AG04450 (cell line): ENCODE data around the gene ISYNA1. TPM values are rescaled to one million over a fixed set of nuclear protein-coding genes. Genes with fewer than 3 reads are reported as not detected.
A peak's percentile ranks its signal among the peaks of the same experiment; 100 is the strongest.

ENCODE experiments used
- CTCF ChIA-PET: fragments of 300-600, 350-600 bp; formaldehyde crosslinking; extraction: SDS; loops from one replicate; lab custom pipeline; 2022; ENCODE audit warnings: antibody characterized with exemption, inconsistent platforms; lab: Charles Lee
- POLR2A ChIA-PET: fragments of 350-600 bp; formaldehyde crosslinking; extraction: SDS; loops from one replicate; lab custom pipeline; 2021; ENCODE audit warnings: antibody characterized with exemption, inconsistent platforms; lab: Yijun Ruan, JAX
- DNase-seq: peaks from one replicate; pipeline ENCODE4 v3.0.0-alpha.2; 2011; ENCODE audit warnings: low read depth, low spot score
- H3K27ac ChIP-seq: one replicate; pipeline ENCODE4 v1.5.1; 2012; ENCODE audit warnings: low read depth, low read length, control low read depth
- H3K27me3 ChIP-seq: one replicate; pipeline ENCODE4 v1.6.0; 2012; ENCODE audit warnings: low read length; ENCODE audit not compliant: control insufficient read depth, insufficient read depth
- H3K4me3 ChIP-seq: 2 replicates; pipeline ENCODE4 v1.5.1; 2011; ENCODE audit warnings: mild to moderate bottlenecking, low read depth, low read length, control low read depth
- H3K9me3 ChIP-seq: 2 replicates; pipeline ENCODE4 v1.5.1; 2012; ENCODE audit warnings: low read length; ENCODE audit not compliant: control insufficient read depth, insufficient read depth
- CTCF ChIP-seq: IDR thresholded peaks from 2 replicates; pipeline ENCODE4 v1.5.1; 2011; ENCODE audit warnings: low read depth, low read length, control low read depth, inconsistent platforms
- polyA minus RNA-seq: library from RNA; depleted of rRNA, polyadenylated mRNA; stranded (reverse); fragments of >200 nt; gene quantifications from 2 replicates; pipeline ENCODE4 v1.2.3, GENCODE V29; 2011; rRNA and poly(A)+ RNA removed
- polyA plus RNA-seq: library from polyadenylated mRNA; depleted of rRNA; stranded (reverse); fragments of >200 nt; gene quantifications from 2 replicates; pipeline ENCODE4 v1.2.3, GENCODE V29; 2011; rRNA removed

ISYNA1 gene
- polyA plus RNA-seq (13.3 and 19.2 TPM in 2 replicates), polyA minus RNA-seq (13.2 and 18.3 TPM in 2 replicates)

- no peaks in the 10 kb centered on the region for H3K27me3 ChIP-seq
- peak within 1 kb of the TSS; percentile 69 for H3K4me3 ChIP-seq
- peaks cover 13% of the 10 kb centered on the region; the same call in 1 of the 2 replicates for H3K9me3 ChIP-seq
- no peak for TF ChIP-seq CTCF
- POLR2A ChIA-PET: interaction anchor here (0.8 to 1.0 kb wide), 4 partner anchors 12 to 120 kb away, joined by 3 to 4 read pairs (median 4); partner anchors contain the start of gene KXD1
- DNase-seq: no peak
- CTCF ChIA-PET: interaction anchor here (0.6 to 1.1 kb wide), 2 partner anchors 24 to 91 kb away, joined by 3 to 5 read pairs; no protein-coding TSS in a partner anchor
- H3K27ac ChIP-seq: peak within 1 kb of the TSS; percentile 39
These were observed at the start of gene ISYNA1 for GRCh38 chr19:18437491-18438330. Gene ISYNA1, minus strand, starts transcription at chr19:18438133. Its CDS starts 154 bp downstream, at chr19:18437979.

- Histone ChIP-seq H3K27ac (no peak overlapping the region), H3K4me3 (no peak overlapping the region), H3K9me3 (no peaks in the 10 kb centered on the region), H3K27me3 (no peaks in the 10 kb centered on the region)
- DNase-seq: no peak
- POLR2A ChIA-PET: interaction anchor here (1.3 kb wide), 1 partner anchor 27 kb away, joined by 3 read pairs; no protein-coding TSS in a partner anchor
- CTCF ChIA-PET: no interaction called here
- TF ChIP-seq CTCF: no peak
These were observed 48.8 kb upstream of the ISYNA1 start for GRCh38 chr19:18486746-18487145.

DNA sequence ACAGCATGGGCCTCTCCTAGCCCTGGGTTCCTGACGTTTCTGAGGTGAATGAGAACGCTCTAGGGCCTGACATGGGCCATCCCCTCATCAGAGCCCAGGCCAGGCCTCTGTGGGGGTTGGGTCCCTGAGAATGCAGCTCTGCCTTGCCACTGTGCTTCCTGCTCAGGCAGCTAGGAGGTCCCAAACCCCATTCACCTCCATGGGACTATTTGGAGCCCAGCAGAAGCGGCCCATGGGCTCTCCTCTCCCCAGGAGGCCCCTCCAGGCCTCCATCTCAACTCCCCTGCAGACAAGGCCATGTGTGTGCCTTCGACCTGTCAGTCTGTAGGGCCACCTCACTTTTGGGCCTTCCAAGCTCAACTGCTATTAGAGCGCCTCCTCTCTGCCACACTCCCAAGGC lies 47.1 kb upstream of the ISYNA1 start:
- TF ChIP-seq CTCF: no peak
- Histone ChIP-seq H3K9me3 (no peaks in the 10 kb centered on the region), H3K27ac (no peak overlapping the region), H3K4me3 (no peak overlapping the region), H3K27me3 (no peaks in the 10 kb centered on the region)
- ChIA-PET POLR2A (interaction anchor here (0.6 kb wide), 1 partner anchor 87 kb away, joined by 3 read pairs; no protein-coding TSS in a partner anchor), CTCF (interaction anchor here (1.4 kb wide), 1 partner anchor 34 kb away, joined by 3 read pairs; no protein-coding TSS in a partner anchor)
- DNase-seq: no peak

GRCh38 chr19:18483119-18483890 lies 45.4 kb upstream of the ISYNA1 start:
- Histone ChIP-seq H3K9me3 (no peaks in the 10 kb centered on the region), H3K4me3 (no peak overlapping the region), H3K27me3 (no peaks in the 10 kb centered on the region), H3K27ac (no peak overlapping the region)
- DNase-seq: no peak
- TF ChIP-seq CTCF: no peak
- CTCF ChIA-PET: no interaction called here
- POLR2A ChIA-PET: no interaction called here
